C4-2B (cell line): ENCODE measurements around the gene MEP1A.

ENCODE experiments used
- ZFX ChIP-seq: fragments of 450-650 bp; IDR thresholded peaks from 2 replicates; pipeline ENCODE4 v1.6.1; 2017
- TF ChIP-seq, protein P1 (sequence below): fragments of 450-650 bp; conservative IDR thresholded peaks from 2 replicates; pipeline ENCODE4 v1.5.1; 2017; ENCODE audit warnings: mild to moderate bottlenecking

- TF ChIP-seq, protein P1, sequence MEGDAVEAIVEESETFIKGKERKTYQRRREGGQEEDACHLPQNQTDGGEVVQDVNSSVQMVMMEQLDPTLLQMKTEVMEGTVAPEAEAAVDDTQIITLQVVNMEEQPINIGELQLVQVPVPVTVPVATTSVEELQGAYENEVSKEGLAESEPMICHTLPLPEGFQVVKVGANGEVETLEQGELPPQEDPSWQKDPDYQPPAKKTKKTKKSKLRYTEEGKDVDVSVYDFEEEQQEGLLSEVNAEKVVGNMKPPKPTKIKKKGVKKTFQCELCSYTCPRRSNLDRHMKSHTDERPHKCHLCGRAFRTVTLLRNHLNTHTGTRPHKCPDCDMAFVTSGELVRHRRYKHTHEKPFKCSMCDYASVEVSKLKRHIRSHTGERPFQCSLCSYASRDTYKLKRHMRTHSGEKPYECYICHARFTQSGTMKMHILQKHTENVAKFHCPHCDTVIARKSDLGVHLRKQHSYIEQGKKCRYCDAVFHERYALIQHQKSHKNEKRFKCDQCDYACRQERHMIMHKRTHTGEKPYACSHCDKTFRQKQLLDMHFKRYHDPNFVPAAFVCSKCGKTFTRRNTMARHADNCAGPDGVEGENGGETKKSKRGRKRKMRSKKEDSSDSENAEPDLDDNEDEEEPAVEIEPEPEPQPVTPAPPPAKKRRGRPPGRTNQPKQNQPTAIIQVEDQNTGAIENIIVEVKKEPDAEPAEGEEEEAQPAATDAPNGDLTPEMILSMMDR = no peak
- no peak for TF ChIP-seq ZFX
These were observed 49.6 kb upstream of the MEP1A start for GRCh38 chr6:46743425-46744158.
